Astrocyte (in vitro differentiated cells and primary cell): Measurements from ENCODE around the gene CPNE5.

ENCODE experiments used
- CTCF ChIP-seq: IDR thresholded peaks from 2 replicates; pipeline ENCODE4 v1.5.1; 2011; ENCODE audit warnings: low read depth, mild to moderate bottlenecking, inconsistent platforms, low read length, moderate library complexity; ENCODE audit not compliant: insufficient read depth
- EZH2 ChIP-seq: IDR thresholded peaks from 2 replicates; pipeline ENCODE4 v1.6.1; 2012; ENCODE audit warnings: mild to moderate bottlenecking, low read length, inconsistent platforms; ENCODE audit not compliant: insufficient read depth

DNA sequence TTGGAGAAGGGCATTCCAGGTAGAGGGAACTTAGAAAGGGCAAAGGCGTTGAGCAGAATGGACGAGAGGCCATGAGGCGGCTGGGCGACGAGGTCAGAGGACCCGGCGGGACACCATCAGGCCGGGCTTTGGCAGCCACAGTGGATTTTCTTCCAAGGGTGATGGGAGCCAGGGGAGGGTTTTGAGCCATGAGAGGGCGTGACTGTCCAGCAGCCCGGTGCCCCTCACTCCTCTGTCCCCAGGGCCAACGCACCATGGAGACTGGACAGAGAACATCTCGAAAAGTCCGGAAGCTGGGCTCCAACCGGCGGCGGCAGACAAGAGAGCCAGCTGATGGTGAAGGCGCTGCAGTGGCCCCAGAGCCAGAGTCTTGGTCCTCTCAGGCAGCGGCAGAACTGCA is 135.3 kb downstream of the CPNE5 start:
- TF ChIP-seq CTCF: no peak
- TF ChIP-seq EZH2: no peak
